WTC11 (cell line): ENCODE data around the gene CACNA1A.

Experiments used
- CREB1 ChIP-seq: sonication (generic); formaldehyde crosslinking; IDR thresholded peaks from 2 replicates; pipeline ENCODE4 v1.8.0; 2023; ENCODE audit warnings: mild to moderate bottlenecking, missing genetic modification reagents
- CTCF ChIP-seq: fragments of 200-600 bp; IDR thresholded peaks from 2 replicates; pipeline ENCODE4 v1.8.0; 2022; ENCODE audit warnings: antibody characterized with exemption
- ZBTB43 ChIP-seq: sonication (generic); formaldehyde crosslinking; IDR thresholded peaks from 2 replicates; pipeline ENCODE4 v1.8.1; 2023; ENCODE audit warnings: mild to moderate bottlenecking, missing genetic modification reagents
- ZNF219 ChIP-seq: sonication (generic); formaldehyde crosslinking; IDR thresholded peaks from 2 replicates; pipeline ENCODE4 v1.8.0; 2023; ENCODE audit warnings: missing genetic modification reagents, mild to moderate bottlenecking, borderline replicate concordance
- ZNF263 ChIP-seq: sonication (generic); formaldehyde crosslinking; IDR thresholded peaks from 2 replicates; pipeline ENCODE4 v1.8.1; 2022; ENCODE audit warnings: low read depth, mild to moderate bottlenecking, moderate library complexity, missing genetic modification reagents

- TF ChIP-seq ZNF263 (CRISPR knock-in tag) (no peak), CREB1 (CRISPR knock-in tag) (no peak), ZBTB43 (no peak), CTCF (no peak), ZNF219 (CRISPR knock-in tag) (no peak)
These were observed 39.6 kb downstream of the CACNA1A start for GRCh38 chr19:13466697-13467096.
